SK-N-SH treated with all-trans-retinoic acid at 6 μM for 48 hours (cell line): ENCODE measurements around the gene ZMYND8.

ENCODE experiments used
- ATAC-seq: fragments of 200-7000 bp; cut with Tn5 transposase; 3 replicates; pipeline ENCODE4 v1.9.1; 2020; ENCODE audit warnings: mild to moderate bottlenecking, moderate library complexity
- BACH2 ChIP-seq: fragments of 250-450 bp; sonication (Bioruptor Pico); IDR thresholded peaks from 2 replicates; pipeline ENCODE4 v1.9.0; 2021; ENCODE audit warnings: mild to moderate bottlenecking, borderline replicate concordance
- CREB5 ChIP-seq: fragments of 250-450 bp; sonication (Bioruptor Pico); IDR thresholded peaks from 2 replicates; pipeline ENCODE4 v1.5.1; 2020; ENCODE audit warnings: low read depth, mild to moderate bottlenecking, moderate library complexity
- CSDC2 ChIP-seq: fragments of 250-450 bp; sonication (Bioruptor Pico); IDR thresholded peaks from 2 replicates; pipeline ENCODE4 v1.5.0; 2020; ENCODE audit warnings: mild to moderate bottlenecking, moderate library complexity
- CSRNP3 ChIP-seq: fragments of 250-450 bp; sonication (Bioruptor Pico); IDR thresholded peaks from 2 replicates; pipeline ENCODE4 v1.5.1; 2021; ENCODE audit warnings: mild to moderate bottlenecking, moderate library complexity
- ESRRG ChIP-seq: fragments of 250-450 bp; sonication (Bioruptor Pico); IDR thresholded peaks from 2 replicates; pipeline ENCODE4 v1.6.1; 2021; ENCODE audit warnings: mild to moderate bottlenecking
- GLIS3 ChIP-seq: fragments of 250-450 bp; sonication (Bioruptor Pico); IDR thresholded peaks from 2 replicates; pipeline ENCODE4 v1.5.0; 2020; ENCODE audit warnings: mild to moderate bottlenecking, moderate library complexity
- ISL1 ChIP-seq: fragments of 250-450 bp; sonication (Bioruptor Pico); IDR thresholded peaks from 2 replicates; pipeline ENCODE4 v2.1.2; 2022; ENCODE audit warnings: mild to moderate bottlenecking, moderate library complexity
- OSR1 ChIP-seq: fragments of 250-450 bp; sonication (Bioruptor Pico); IDR thresholded peaks from 2 replicates; pipeline ENCODE4 v1.8.0; 2022; ENCODE audit warnings: moderate library complexity, mild to moderate bottlenecking, inconsistent platforms
- PATZ1 ChIP-seq: fragments of 250-450 bp; sonication (Bioruptor Pico); IDR thresholded peaks from 2 replicates; pipeline ENCODE4 v1.8.0; 2020; ENCODE audit warnings: mild to moderate bottlenecking, moderate library complexity, borderline replicate concordance
- POU6F1 ChIP-seq: fragments of 250-450 bp; sonication (Bioruptor Pico); IDR thresholded peaks from 2 replicates; pipeline ENCODE4 v1.8.0; 2021; ENCODE audit warnings: low read depth, mild to moderate bottlenecking, moderate library complexity, borderline replicate concordance
- PPARA ChIP-seq: fragments of 250-450 bp; sonication (Bioruptor Pico); IDR thresholded peaks from 2 replicates; pipeline ENCODE4 v1.5.0; 2020; ENCODE audit warnings: mild to moderate bottlenecking, borderline replicate concordance
- RARB ChIP-seq: fragments of 250-450 bp; sonication (Bioruptor Pico); IDR thresholded peaks from 2 replicates; pipeline ENCODE4 v1.8.0; 2021; ENCODE audit warnings: mild to moderate bottlenecking, moderate library complexity
- SNAI2 ChIP-seq: fragments of 250-450 bp; sonication (Bioruptor Pico); IDR thresholded peaks from 2 replicates; pipeline ENCODE4 v1.5.0; 2020; ENCODE audit warnings: mild to moderate bottlenecking, moderate library complexity
- TSHZ2 ChIP-seq: fragments of 250-450 bp; sonication (Bioruptor Pico); IDR thresholded peaks from 2 replicates; pipeline ENCODE4 v1.5.0; 2020; ENCODE audit warnings: mild to moderate bottlenecking, moderate library complexity
- ZC3H10 ChIP-seq: fragments of 250-450 bp; sonication (Bioruptor Pico); IDR thresholded peaks from 2 replicates; pipeline ENCODE4 v1.5.1; 2021; ENCODE audit warnings: mild to moderate bottlenecking, moderate library complexity
- ZFP3 ChIP-seq: fragments of 250-450 bp; sonication (Bioruptor Pico); IDR thresholded peaks from 2 replicates; pipeline ENCODE4 v1.5.0; 2020; ENCODE audit warnings: mild to moderate bottlenecking, moderate library complexity
- ZFP30 ChIP-seq: fragments of 450-650 bp; formaldehyde crosslinking; IDR thresholded peaks from 2 replicates; pipeline ENCODE4 v1.5.0; 2022; ENCODE audit warnings: mild to moderate bottlenecking, moderate library complexity
- ZNF565 ChIP-seq: fragments of 450-650 bp; formaldehyde crosslinking; conservative IDR thresholded peaks from 2 replicates; pipeline ENCODE4 v1.5.0; 2020; ENCODE audit warnings: low read depth, mild to moderate bottlenecking, moderate library complexity
- ZNF70 ChIP-seq: fragments of 450-650 bp; formaldehyde crosslinking; IDR thresholded peaks from 2 replicates; pipeline ENCODE4 v1.5.0; 2020; ENCODE audit warnings: mild to moderate bottlenecking, moderate library complexity
- ZNF8 ChIP-seq: fragments of 450-650 bp; formaldehyde crosslinking; IDR thresholded peaks from 2 replicates; pipeline ENCODE4 v1.5.0; 2020; ENCODE audit warnings: mild to moderate bottlenecking, moderate library complexity

The ZMYND8 gene

GRCh38 chr20:47295921-47296426, 60.5 kb downstream of the ZMYND8 start:
- no peak for ATAC-seq
- TF ChIP-seq OSR1 (no peak), TSHZ2 (CRISPR knock-in tag) (no peak), CREB5 (no peak), CSRNP3 (no peak), ZNF565 (no peak), SNAI2 (CRISPR knock-in tag) (no peak), PATZ1 (CRISPR knock-in tag) (no peak), ZFP30 (CRISPR knock-in tag) (no peak), PPARA (CRISPR knock-in tag) (no peak), ZNF70 (CRISPR knock-in tag) (no peak), ZFP3 (no peak), ESRRG (CRISPR knock-in tag) (no peak), CSDC2 (CRISPR knock-in tag) (no peak), ISL1 (CRISPR knock-in tag) (no peak), GLIS3 (CRISPR knock-in tag) (no peak), BACH2 (CRISPR knock-in tag) (no peak), POU6F1 (CRISPR knock-in tag) (no peak), ZC3H10 (CRISPR knock-in tag) (no peak)

- no peak for ATAC-seq
- TF ChIP-seq ESRRG (CRISPR knock-in tag), result no peak
- no peak for TF ChIP-seq RARB (CRISPR knock-in tag)
- no peak for TF ChIP-seq CSDC2 (CRISPR knock-in tag)
- no peak for TF ChIP-seq PATZ1 (CRISPR knock-in tag)
- TF ChIP-seq ZNF70 (CRISPR knock-in tag), result no peak
- TF ChIP-seq ZC3H10 (CRISPR knock-in tag), result no peak
- no peak for TF ChIP-seq ZNF8 (CRISPR knock-in tag)
- TF ChIP-seq ZFP3, result no peak
- TF ChIP-seq BACH2 (CRISPR knock-in tag), result no peak
Measured at GRCh38 chr20:47295129-47295813, 61.2 kb downstream of the ZMYND8 start.
